IPS DF 19.7 (cell line): Measurements from ENCODE around the gene ACSL1.

Source experiments
- DNase-seq: peaks from one replicate; pipeline ENCODE4 v3.0.0-alpha.2; 2013; ENCODE audit warnings: low read depth, low spot score

The ACSL1 gene

GRCh38 chr4:184825896-184826690 is at the start of gene ACSL1:
TSS of gene ACSL1 (minus strand) at chr4:184825968. CDS start at chr4:184803514, 22,454 bp downstream.
- no peak for DNase-seq

- no peak for DNase-seq
These were observed 47.3 kb upstream of the ACSL1 start for GRCh38 chr4:184873054-184873453.

GRCh38 chr4:184870718-184871117 is 45.0 kb upstream of the ACSL1 start:
- no peak for DNase-seq

- DNase-seq: no peak
These were observed 42.9 kb upstream of the ACSL1 start for GRCh38 chr4:184868623-184869022.

- no peak for DNase-seq
These were observed 38.1 kb upstream of the ACSL1 start for GRCh38 chr4:184863916-184864315.

- DNase-seq: no peak
These were observed 35.3 kb upstream of the ACSL1 start for GRCh38 chr4:184861047-184861446.

- DNase-seq: no peak
These were observed 34.4 kb upstream of the ACSL1 start for GRCh38 chr4:184860018-184860779.

GRCh38 chr4:184857441-184858121 is 31.8 kb upstream of the ACSL1 start:
- no peak for DNase-seq

- no peak for DNase-seq
These were observed 30.5 kb upstream of the ACSL1 start for GRCh38 chr4:184856277-184856609.

- DNase-seq: no peak
These were observed 28.9 kb upstream of the ACSL1 start for GRCh38 chr4:184854673-184855072.

GRCh38 chr4:184853436-184853835 is 27.7 kb upstream of the ACSL1 start:
- no peak for DNase-seq

GRCh38 chr4:184851886-184852285 is 26.1 kb upstream of the ACSL1 start:
- no peak for DNase-seq

- DNase-seq: no peak
These were observed 25.4 kb upstream of the ACSL1 start for GRCh38 chr4:184851200-184851541.

GRCh38 chr4:184850431-184851199 is 24.8 kb upstream of the ACSL1 start:
- DNase-seq: no peak

- DNase-seq: no peak
These were observed 24.2 kb upstream of the ACSL1 start for GRCh38 chr4:184850018-184850417.

GRCh38 chr4:184849185-184849584 is 23.4 kb upstream of the ACSL1 start:
- no peak for DNase-seq

GRCh38 chr4:184848510-184848909 is 22.7 kb upstream of the ACSL1 start:
- DNase-seq: no peak

- no peak for DNase-seq
These were observed 20.8 kb upstream of the ACSL1 start for GRCh38 chr4:184846531-184846930.

GRCh38 chr4:184845367-184846021 is 19.7 kb upstream of the ACSL1 start:
- DNase-seq: no peak

- DNase-seq: no peak
These were observed 19.0 kb upstream of the ACSL1 start for GRCh38 chr4:184844742-184845141.

- no peak for DNase-seq
These were observed 18.3 kb upstream of the ACSL1 start for GRCh38 chr4:184843984-184844554.
